Measurements from ENCODE around the gene C1orf232. TPM values are rescaled to one million over a fixed set of nuclear protein-coding genes. Genes with fewer than 3 reads are reported as not detected.
A peak's percentile ranks its signal among the peaks of the same experiment; 100 is the strongest.

Gene C1orf232
- total and polyA plus RNA-seq, 4 donors: not detected

- no peak for TF ChIP-seq REST (IDR thresholded peaks at IDR 0.05)
- TF ChIP-seq JUND (IDR thresholded peaks at IDR 0.05): no peak
- TF ChIP-seq RXRA (IDR thresholded peaks at IDR 0.05): no peak
- TF ChIP-seq HNF4A (conservative IDR thresholded peaks at IDR 0.05): no peak
- no peak for TF ChIP-seq NR2F2 (IDR thresholded peaks at IDR 0.05)
- no peak for TF ChIP-seq FOXA2 (IDR thresholded peaks at IDR 0.05)
- TF ChIP-seq SP1 (IDR thresholded peaks at IDR 0.05): no peak
- Histone ChIP-seq H3K4me1 (ENCODE audit: control insufficient read depth in 4 of 4, insufficient read depth in 4 of 4, low read length in 3 of 4) (peaks cover 12 to 30% (median 18%) of the 10 kb centered on the region in 4 donors), H3K9ac (ENCODE audit: low read depth in 1 of 2, low read length in 2 of 2) (no peak overlapping the region), H3K27ac (ENCODE audit: low read depth in 1 of 2, low read length in 2 of 2) (no peak overlapping the region), H3K36me3 (ENCODE audit: control insufficient read depth in 4 of 4, insufficient read depth in 3 of 4, low read depth in 1 of 4, low read length in 3 of 4) (no peaks in the 10 kb centered on the region), H3K4me3 (ENCODE audit: low read depth in 1 of 3, low read length in 3 of 3) (no peak overlapping the region), H3K27me3 (ENCODE audit: control insufficient read depth in 4 of 4, insufficient read depth in 4 of 4, low read length in 3 of 4) (peaks cover 0 to 2% (median 0%) of the 10 kb centered on the region in 4 donors), H3K9me3 (ENCODE audit: control insufficient read depth in 4 of 4, low read length in 3 of 4) (no peaks in the 10 kb centered on the region)
- no peak for DNase-seq (ENCODE audit: low spot score)
- 77% methylated on average over 19 of the region's 19 CpGs for WGBS
Measured at GRCh38 chr1:26164861-26165842, 3.6 kb downstream of the C1orf232 start.

GRCh38 chr1:26164036-26164860 is 4.5 kb downstream of the C1orf232 start:
- peaks cover 10 to 26% (median 18%) of the 10 kb centered on the region in 4 donors for H3K4me1 ChIP-seq (ENCODE audit: control insufficient read depth in 4 of 4, insufficient read depth in 4 of 4, low read length in 3 of 4)
- no peaks in the 10 kb centered on the region for H3K9me3 ChIP-seq (ENCODE audit: control insufficient read depth in 4 of 4, low read length in 3 of 4)
- peak; percentile 52 for DNase-seq (ENCODE audit: low spot score)
- H3K4me3 ChIP-seq (ENCODE audit: low read depth in 1 of 3, low read length in 3 of 3): peak overlapping the region in 2 of 3 donors; percentile 44 to 49
- no peak overlapping the region for H3K27ac ChIP-seq (ENCODE audit: low read depth in 1 of 2, low read length in 2 of 2)
- H3K36me3 ChIP-seq (ENCODE audit: control insufficient read depth in 4 of 4, insufficient read depth in 3 of 4, low read depth in 1 of 4, low read length in 3 of 4): no peaks in the 10 kb centered on the region
- WGBS: 10% methylated on average over 72 of the region's 72 CpGs
- H3K27me3 ChIP-seq (ENCODE audit: control insufficient read depth in 4 of 4, insufficient read depth in 4 of 4, low read length in 3 of 4): peaks cover 0 to 2% (median 0%) of the 10 kb centered on the region in 4 donors
- TF ChIP-seq YY1 (IDR thresholded peaks at IDR 0.05) (no peak), TAF1 (conservative IDR thresholded peaks at IDR 0.05) (no peak), CTCF (IDR thresholded peaks at IDR 0.05; ENCODE audit: low read depth, low read length, missing input control) (peak; percentile 39), GABPA (IDR thresholded peaks at IDR 0.05 in 1 of 2, conservative IDR thresholded peaks at IDR 0.05 in 1 of 2) (no peak), JUND (IDR thresholded peaks at IDR 0.05) (no peak)
- no peak overlapping the region for H3K9ac ChIP-seq (ENCODE audit: low read depth in 1 of 2, low read length in 2 of 2)

Data from liver (tissue), 9 donors.